PC-9 (cell line): ENCODE measurements around the gene ERCC1. TPM values are rescaled to one million over a fixed set of nuclear protein-coding genes. Genes with fewer than 3 reads are reported as not detected.

Experiments used
- BruUV-seq: library from RNA; stranded (reverse); fragments of 400-500 nt; replicated peaks from 2 replicates; lab custom pipeline; 2021; lab: Mats Ljungman, UMichigan
- CTCF ChIA-PET: fragments of 300-600 bp; sonication (Branson Sonifier 250); formaldehyde crosslinking; loops from one replicate; lab custom pipeline; 2022; ENCODE audit warnings: antibody characterized with exemption; lab: Charles Lee
- POLR2A ChIA-PET: fragments of 300-600 bp; sonication (Branson Sonifier 250); formaldehyde crosslinking; loops from one replicate; lab custom pipeline; 2022; ENCODE audit warnings: antibody characterized with exemption; ENCODE audit not compliant: unreplicated experiment; lab: Charles Lee
- DNase-seq, 2 experiments: peaks; one replicate each; pipeline versions ENCODE4 v3.0.0 to v3.0.0-alpha.2; 2015 to 2022; ENCODE audit warnings: mixed read lengths in 1 of 2
- H2AFZ ChIP-seq: fragments of 200-600 bp; sonication (generic); 2 replicates; pipeline ENCODE4 v1.8.1; 2017; ENCODE audit warnings: antibody characterized with exemption
- H3F3A ChIP-seq: fragments of 200-600 bp; sonication (generic); 2 replicates; pipeline ENCODE4 v1.8.1; 2017; ENCODE audit warnings: antibody characterized with exemption, mild to moderate bottlenecking, low read depth; ENCODE audit not compliant: insufficient read depth
- H3K27ac ChIP-seq: fragments of 200-600 bp; sonication (generic); 2 replicates; pipeline ENCODE4 v1.6.1; 2016; ENCODE audit warnings: mixed run types
- H3K27me3 ChIP-seq: fragments of 200-600 bp; sonication (generic); 2 replicates; pipeline ENCODE4 v1.6.1; 2016; ENCODE audit warnings: low read depth, mixed run types; ENCODE audit not compliant: insufficient read depth
- H3K36me3 ChIP-seq: fragments of 200-600 bp; sonication (generic); 2 replicates; pipeline ENCODE4 v1.6.1; 2016; ENCODE audit warnings: low read depth, mixed run types
- H3K4me1 ChIP-seq: fragments of 200-600 bp; sonication (generic); replicated peaks from 2 replicates; pipeline ENCODE4 v1.6.1; 2016; ENCODE audit warnings: mixed run types; ENCODE audit not compliant: insufficient read depth
- H3K4me2 ChIP-seq: fragments of 200-600 bp; sonication (generic); 2 replicates; pipeline ENCODE4 v1.6.1; 2017; ENCODE audit warnings: mixed run types
- H3K4me3 ChIP-seq: fragments of 200-600 bp; sonication (generic); 2 replicates; pipeline ENCODE4 v1.6.1; 2016; ENCODE audit warnings: mixed run types
- H3K79me2 ChIP-seq: fragments of 200-600 bp; sonication (generic); 2 replicates; pipeline ENCODE4 v1.6.1; 2017; ENCODE audit warnings: low read depth, mixed run types
- H3K9me2 ChIP-seq: fragments of 200-600 bp; sonication (generic); 2 replicates; pipeline ENCODE4 v1.8.1; 2017; ENCODE audit warnings: mild to moderate bottlenecking; ENCODE audit not compliant: insufficient read depth
- H3K9me3 ChIP-seq: fragments of 200-600 bp; sonication (generic); 2 replicates; pipeline ENCODE4 v1.8.1; 2016; ENCODE audit warnings: low read depth; ENCODE audit not compliant: insufficient read depth
- H4K20me1 ChIP-seq: fragments of 200-600 bp; sonication (generic); 2 replicates; pipeline ENCODE4 v1.8.1; 2017; ENCODE audit not compliant: insufficient read depth
- CTCF ChIP-seq: fragments of 200-600 bp; sonication (generic); conservative IDR thresholded peaks from 2 replicates; pipeline ENCODE4 v1.6.1; 2017; ENCODE audit warnings: mixed run types, antibody characterized with exemption, mild to moderate bottlenecking, moderate library complexity
- EZH2 ChIP-seq: fragments of 200-600 bp; sonication (generic); IDR thresholded peaks from 2 replicates; pipeline ENCODE4 v1.8.0; 2017; ENCODE audit warnings: antibody characterized with exemption, low read depth
- intact Hi-C: fragments of 100-400 bp; cut with micrococcal nuclease; formaldehyde crosslinking; loops from one replicate; pipeline ENCODE4 v1.10.0; 2022; ENCODE audit not compliant: unreplicated experiment
- microRNA-seq: library from miRNA; unstranded; fragments of <30 nt; microRNA quantifications from one replicate; pipeline ENCODE4 v1.2.0, GENCODE V29; 2021; ENCODE audit warnings: borderline number of aligned reads, borderline replicate concordance
- total RNA-seq: library from RNA; stranded (reverse); gene quantifications from 2 replicates; pipeline ENCODE4 v1.2.3, GENCODE V29; 2021

Gene ERCC1
- total RNA-seq, 1 experiment from 2014 or later: 102 TPM

- no peaks in the 10 kb centered on the region for H3K27me3 ChIP-seq
- H3K4me3 ChIP-seq: no peak overlapping the region
- no peak for TF ChIP-seq EZH2
- TF ChIP-seq CTCF: no peak
- H2AFZ ChIP-seq: no peak overlapping the region
- H3K4me2 ChIP-seq: no peak overlapping the region
- ChIA-PET POLR2A (no interaction called here), CTCF (no interaction called here)
- no peaks in the 10 kb centered on the region for H3K9me2 ChIP-seq
- no peaks in the 10 kb centered on the region; the same call in 1 of the 2 replicates for H4K20me1 ChIP-seq
- H3K27ac ChIP-seq: no peak overlapping the region
- no peaks in the 10 kb centered on the region for H3K36me3 ChIP-seq
- BruUV-seq: no TSS peak
- no peaks in the 10 kb centered on the region for H3K4me1 ChIP-seq
- intact Hi-C loops: no loop called here
- no peaks in the 10 kb centered on the region for H3K9me3 ChIP-seq
- peaks cover 6% of the 10 kb centered on the region; the same call in 1 of the 2 replicates for H3F3A ChIP-seq
- H3K79me2 ChIP-seq: no peaks in the 10 kb centered on the region
- DNase-seq: no peak
Observed at GRCh38 chr19:45358213-45358792, 65.4 kb downstream of the ERCC1 start.

GRCh38 chr19:45357445-45357783 is 66.3 kb downstream of the ERCC1 start:
- H3F3A ChIP-seq: peaks cover 6% of the 10 kb centered on the region; the same call in 1 of the 2 replicates
- H2AFZ ChIP-seq: no peak overlapping the region
- H3K27me3 ChIP-seq: no peaks in the 10 kb centered on the region
- intact Hi-C loops: no loop called here
- H3K4me1 ChIP-seq: no peaks in the 10 kb centered on the region
- no peak overlapping the region for H3K4me3 ChIP-seq
- no peaks in the 10 kb centered on the region for H3K9me3 ChIP-seq
- CTCF ChIA-PET: no interaction called here
- no peak overlapping the region for H3K4me2 ChIP-seq
- H3K9me2 ChIP-seq: no peaks in the 10 kb centered on the region
- H4K20me1 ChIP-seq: no peaks in the 10 kb centered on the region
- no peaks in the 10 kb centered on the region for H3K79me2 ChIP-seq
- POLR2A ChIA-PET: no interaction called here
- no peak for TF ChIP-seq EZH2
- no peak for DNase-seq
- no TSS peak for BruUV-seq
- no peak overlapping the region for H3K27ac ChIP-seq
- no peaks in the 10 kb centered on the region for H3K36me3 ChIP-seq

Small RNA genes within 50 kb of the gene (microRNA-seq; reads per million reads assigned to microRNA genes)
- not detected for gene MIR6088

Other genes with a start within 250 kb of the ERCC1 start
- gene TRAPPC6A, start 245.7 kb downstream of the ERCC1 start, total RNA-seq: 61.6 and 104 TPM in 2 replicates
- gene BLOC1S3, start 245.1 kb downstream of the ERCC1 start, total RNA-seq: 11.5 and 17.8 TPM in 2 replicates
- gene EXOC3L2, start 178.5 kb downstream of the ERCC1 start, total RNA-seq: not detected in 2 replicates
- 49.4 and 85.8 TPM in 2 replicates for gene MARK4, start 172.6 kb downstream of the ERCC1 start, total RNA-seq
- gene CKM, start 101.0 kb downstream of the ERCC1 start, total RNA-seq: not detected in 2 replicates
- 20.6 and 30.7 TPM in 2 replicates for gene KLC3, start 83.2 kb downstream of the ERCC1 start, total RNA-seq
- gene ERCC2, start 53.3 kb downstream of the ERCC1 start, total RNA-seq: 26.1 and 33.1 TPM in 2 replicates
- 113 and 121 TPM in 2 replicates for gene PPP1R13L, start 18.8 kb downstream of the ERCC1 start, total RNA-seq
- gene POLR1G, start 17.3 kb downstream of the ERCC1 start, total RNA-seq: 9.6 and 11.5 TPM in 2 replicates
- 7.9 and 16.5 TPM in 2 replicates for gene FOSB, start 44.1 kb upstream of the ERCC1 start, total RNA-seq
- 49.6 and 50.1 TPM in 2 replicates for gene RTN2, start 73.1 kb upstream of the ERCC1 start, total RNA-seq
- gene PPM1N, start 74.5 kb upstream of the ERCC1 start, total RNA-seq: 5.0 and 9.5 TPM in 2 replicates
- 123 and 155 TPM in 2 replicates for gene VASP, start 83.6 kb upstream of the ERCC1 start, total RNA-seq
- 10.8 and 15.2 TPM in 2 replicates for gene OPA3, start 160.9 kb upstream of the ERCC1 start, total RNA-seq
- not detected in 2 replicates for gene GPR4, start 178.3 kb upstream of the ERCC1 start, total RNA-seq
- 61.7 and 68.9 TPM in 2 replicates for gene EML2, start 215.5 kb upstream of the ERCC1 start, total RNA-seq
- gene GIPR, start 244.3 kb upstream of the ERCC1 start, total RNA-seq: 5.8 and 6.7 TPM in 2 replicates